GM23338 (cell line): Measurements from ENCODE around the gene RUSF1.

ENCODE experiments used
- EZH2 ChIP-seq: fragments of 200-600 bp; sonication (generic); IDR thresholded peaks from one replicate; pipeline ENCODE4 v1.8.0; 2017; ENCODE audit warnings: antibody characterized with exemption, mild to moderate bottlenecking, low read depth; ENCODE audit not compliant: unreplicated experiment
- NANOG ChIP-seq: IDR thresholded peaks from 2 replicates; pipeline ENCODE4 v1.6.1; 2016; ENCODE audit warnings: antibody characterized with exemption, borderline replicate concordance
- TF ChIP-seq, protein P1 (sequence below), 2 experiments: fragments of 200-600 bp in 1 of 2; sonication (generic) in 1 of 2; conservative IDR thresholded peaks; 2 replicates each; pipeline versions ENCODE4 v1.5.1 to v1.6.1; 2016 to 2017; ENCODE audit warnings: antibody characterized with exemption in 2 of 2, low read depth in 2 of 2, mild to moderate bottlenecking in 2 of 2, moderate library complexity in 1 of 2
- TF ChIP-seq, protein P2 (sequence below): IDR thresholded peaks from one replicate; pipeline ENCODE4 v1.6.1; 2018; ENCODE audit warnings: antibody characterized with exemption; ENCODE audit not compliant: unreplicated experiment

DNA sequence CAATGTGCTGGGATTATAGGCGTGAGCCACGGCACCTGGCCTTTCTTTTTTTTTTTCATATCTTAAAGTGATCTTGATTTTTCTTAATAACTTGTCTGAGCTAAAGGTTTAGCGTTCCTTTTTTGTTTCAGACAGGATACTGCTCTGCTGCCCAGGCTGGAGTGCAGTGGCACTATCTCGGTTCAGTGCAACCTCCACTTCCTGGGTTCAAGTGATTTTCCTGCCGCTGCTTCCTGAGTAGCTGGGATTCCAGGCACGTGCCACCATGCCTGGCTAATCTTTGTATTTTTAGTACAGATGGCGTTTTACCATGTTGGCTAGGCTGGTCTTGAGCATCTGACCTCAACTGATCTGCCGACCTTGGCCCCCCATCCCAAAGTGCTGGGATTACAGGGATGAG, 4.0 kb downstream of the RUSF1 start:
- TF ChIP-seq, protein P1, sequence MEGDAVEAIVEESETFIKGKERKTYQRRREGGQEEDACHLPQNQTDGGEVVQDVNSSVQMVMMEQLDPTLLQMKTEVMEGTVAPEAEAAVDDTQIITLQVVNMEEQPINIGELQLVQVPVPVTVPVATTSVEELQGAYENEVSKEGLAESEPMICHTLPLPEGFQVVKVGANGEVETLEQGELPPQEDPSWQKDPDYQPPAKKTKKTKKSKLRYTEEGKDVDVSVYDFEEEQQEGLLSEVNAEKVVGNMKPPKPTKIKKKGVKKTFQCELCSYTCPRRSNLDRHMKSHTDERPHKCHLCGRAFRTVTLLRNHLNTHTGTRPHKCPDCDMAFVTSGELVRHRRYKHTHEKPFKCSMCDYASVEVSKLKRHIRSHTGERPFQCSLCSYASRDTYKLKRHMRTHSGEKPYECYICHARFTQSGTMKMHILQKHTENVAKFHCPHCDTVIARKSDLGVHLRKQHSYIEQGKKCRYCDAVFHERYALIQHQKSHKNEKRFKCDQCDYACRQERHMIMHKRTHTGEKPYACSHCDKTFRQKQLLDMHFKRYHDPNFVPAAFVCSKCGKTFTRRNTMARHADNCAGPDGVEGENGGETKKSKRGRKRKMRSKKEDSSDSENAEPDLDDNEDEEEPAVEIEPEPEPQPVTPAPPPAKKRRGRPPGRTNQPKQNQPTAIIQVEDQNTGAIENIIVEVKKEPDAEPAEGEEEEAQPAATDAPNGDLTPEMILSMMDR (conservative IDR thresholded peaks at IDR 0.05; ENCODE audit: low read depth in 2 of 2), result no peak
- TF ChIP-seq EZH2 (no peak), NANOG (no peak)
- TF ChIP-seq, protein P2, sequence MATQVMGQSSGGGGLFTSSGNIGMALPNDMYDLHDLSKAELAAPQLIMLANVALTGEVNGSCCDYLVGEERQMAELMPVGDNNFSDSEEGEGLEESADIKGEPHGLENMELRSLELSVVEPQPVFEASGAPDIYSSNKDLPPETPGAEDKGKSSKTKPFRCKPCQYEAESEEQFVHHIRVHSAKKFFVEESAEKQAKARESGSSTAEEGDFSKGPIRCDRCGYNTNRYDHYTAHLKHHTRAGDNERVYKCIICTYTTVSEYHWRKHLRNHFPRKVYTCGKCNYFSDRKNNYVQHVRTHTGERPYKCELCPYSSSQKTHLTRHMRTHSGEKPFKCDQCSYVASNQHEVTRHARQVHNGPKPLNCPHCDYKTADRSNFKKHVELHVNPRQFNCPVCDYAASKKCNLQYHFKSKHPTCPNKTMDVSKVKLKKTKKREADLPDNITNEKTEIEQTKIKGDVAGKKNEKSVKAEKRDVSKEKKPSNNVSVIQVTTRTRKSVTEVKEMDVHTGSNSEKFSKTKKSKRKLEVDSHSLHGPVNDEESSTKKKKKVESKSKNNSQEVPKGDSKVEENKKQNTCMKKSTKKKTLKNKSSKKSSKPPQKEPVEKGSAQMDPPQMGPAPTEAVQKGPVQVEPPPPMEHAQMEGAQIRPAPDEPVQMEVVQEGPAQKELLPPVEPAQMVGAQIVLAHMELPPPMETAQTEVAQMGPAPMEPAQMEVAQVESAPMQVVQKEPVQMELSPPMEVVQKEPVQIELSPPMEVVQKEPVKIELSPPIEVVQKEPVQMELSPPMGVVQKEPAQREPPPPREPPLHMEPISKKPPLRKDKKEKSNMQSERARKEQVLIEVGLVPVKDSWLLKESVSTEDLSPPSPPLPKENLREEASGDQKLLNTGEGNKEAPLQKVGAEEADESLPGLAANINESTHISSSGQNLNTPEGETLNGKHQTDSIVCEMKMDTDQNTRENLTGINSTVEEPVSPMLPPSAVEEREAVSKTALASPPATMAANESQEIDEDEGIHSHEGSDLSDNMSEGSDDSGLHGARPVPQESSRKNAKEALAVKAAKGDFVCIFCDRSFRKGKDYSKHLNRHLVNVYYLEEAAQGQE, result no peak
